BJ (cell line): ENCODE data around the gene DSCAML1. TPM values are rescaled to one million over a fixed set of nuclear protein-coding genes. Genes with fewer than 3 reads are reported as not detected.

Experiments
- CTCF ChIA-PET: fragments of 350-600 bp; formaldehyde crosslinking; extraction: SDS; loops from one replicate; lab custom pipeline; 2021; ENCODE audit warnings: antibody characterized with exemption, inconsistent platforms; lab: Yijun Ruan, JAX
- POLR2A ChIA-PET: fragments of 300-600 bp; sonication (Branson Sonifier 250); formaldehyde crosslinking; extraction: SDS; loops from one replicate; lab custom pipeline; 2021; ENCODE audit warnings: antibody characterized with exemption; lab: Charles Lee
- DNase-seq: peaks from one replicate; pipeline ENCODE4 v3.0.0-alpha.2; 2011; ENCODE audit warnings: low read depth
- H3K27me3 ChIP-seq: 2 replicates; pipeline ENCODE4 v1.6.0; 2011; ENCODE audit warnings: low read length; ENCODE audit not compliant: control insufficient read depth, insufficient read depth
- H3K36me3 ChIP-seq: 2 replicates; pipeline ENCODE4 v1.5.1; 2011; ENCODE audit warnings: low read length; ENCODE audit not compliant: control insufficient read depth, insufficient read depth
- H3K4me3 ChIP-seq: 2 replicates; pipeline ENCODE4 v1.5.1; 2011; ENCODE audit warnings: low read depth, mild to moderate bottlenecking, control low read depth, low read length
- CTCF ChIP-seq: IDR thresholded peaks from 2 replicates; pipeline ENCODE4 v1.5.1; 2011; ENCODE audit warnings: low read depth, mild to moderate bottlenecking, control low read depth, inconsistent platforms, low read length, moderate library complexity; ENCODE audit not compliant: insufficient read depth
- polyA plus RNA-seq: library from polyadenylated mRNA; depleted of rRNA; stranded (reverse); fragments of >200 nt; gene quantifications from 2 replicates; pipeline ENCODE4 v1.2.3, GENCODE V29; 2011

The DSCAML1 gene
- polyA plus RNA-seq, 1 experiment = not detected

GRCh38 chr11:117711331-117711730, 85.7 kb downstream of the DSCAML1 start:
- Histone ChIP-seq H3K27me3 (peaks cover 5% of the 10 kb centered on the region; the same call in 1 of the 2 replicates), H3K4me3 (no peak overlapping the region), H3K36me3 (no peaks in the 10 kb centered on the region)
- ChIA-PET CTCF (no interaction called here), POLR2A (no interaction called here)
- DNase-seq = no peak
- TF ChIP-seq CTCF = no peak

GRCh38 chr11:117710211-117710610, 86.8 kb downstream of the DSCAML1 start:
- no peak for TF ChIP-seq CTCF
- peaks cover 1% of the 10 kb centered on the region; the same call in 1 of the 2 replicates for H3K27me3 ChIP-seq
- CTCF ChIA-PET = no interaction called here

GRCh38 chr11:117706322-117706814, 90.6 kb downstream of the DSCAML1 start:
- Histone ChIP-seq H3K4me3 (no peak overlapping the region), H3K27me3 (peaks cover 1% of the 10 kb centered on the region; the same call in 1 of the 2 replicates), H3K36me3 (no peaks in the 10 kb centered on the region)
- TF ChIP-seq CTCF = no peak
- DNase-seq = no peak
- ChIA-PET CTCF (no interaction called here), POLR2A (no interaction called here)

More at GRCh38 chr11:117710211-117710610, 86.8 kb downstream of the DSCAML1 start:
- H3K4me3 ChIP-seq = no peak overlapping the region
- no peak for DNase-seq
- POLR2A ChIA-PET = no interaction called here
- H3K36me3 ChIP-seq = no peaks in the 10 kb centered on the region

- H3K36me3 ChIP-seq = no peaks in the 10 kb centered on the region
- CTCF ChIA-PET = no interaction called here
- no peak overlapping the region for H3K4me3 ChIP-seq
- H3K27me3 ChIP-seq = peaks cover 1% of the 10 kb centered on the region; the same call in 1 of the 2 replicates
- POLR2A ChIA-PET = no interaction called here
- no peak for DNase-seq
- no peak for TF ChIP-seq CTCF
These were observed 91.2 kb downstream of the DSCAML1 start for GRCh38 chr11:117705866-117706265.

- ChIA-PET POLR2A (no interaction called here), CTCF (no interaction called here)
- Histone ChIP-seq H3K4me3 (no peak overlapping the region), H3K36me3 (no peaks in the 10 kb centered on the region), H3K27me3 (peaks cover 2% of the 10 kb centered on the region; the same call in 1 of the 2 replicates)
- DNase-seq = no peak
- TF ChIP-seq CTCF = no peak
These were observed 92.5 kb downstream of the DSCAML1 start for GRCh38 chr11:117704395-117705100.
